Measurements from ENCODE around the gene PGM1.

DNA sequence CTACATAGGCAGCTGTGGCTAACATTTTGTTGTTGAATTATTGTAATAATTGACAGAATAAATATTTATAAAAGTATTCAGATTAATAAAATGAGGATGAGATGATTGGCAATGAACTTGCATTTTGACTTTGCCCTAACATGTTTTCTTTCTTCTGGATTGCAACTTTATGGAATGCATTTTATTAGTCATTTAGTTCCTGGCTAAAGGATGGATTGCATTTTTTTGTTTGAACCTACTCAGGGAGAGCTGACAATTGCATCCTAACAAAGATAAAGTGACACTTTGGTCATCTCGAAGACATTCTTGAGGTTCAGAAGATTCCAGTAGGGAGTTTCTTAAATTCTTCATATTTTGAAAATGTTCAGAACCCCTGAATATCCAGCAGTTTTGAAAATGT lies 37.5 kb downstream of the PGM1 start:
- TF ChIP-seq POLR2A (IDR thresholded peaks at IDR 0.05; ENCODE audit: low read depth) (no peak), EP300 (IDR thresholded peaks at IDR 0.05) (no peak)
- TF ChIP-seq, protein P1, sequence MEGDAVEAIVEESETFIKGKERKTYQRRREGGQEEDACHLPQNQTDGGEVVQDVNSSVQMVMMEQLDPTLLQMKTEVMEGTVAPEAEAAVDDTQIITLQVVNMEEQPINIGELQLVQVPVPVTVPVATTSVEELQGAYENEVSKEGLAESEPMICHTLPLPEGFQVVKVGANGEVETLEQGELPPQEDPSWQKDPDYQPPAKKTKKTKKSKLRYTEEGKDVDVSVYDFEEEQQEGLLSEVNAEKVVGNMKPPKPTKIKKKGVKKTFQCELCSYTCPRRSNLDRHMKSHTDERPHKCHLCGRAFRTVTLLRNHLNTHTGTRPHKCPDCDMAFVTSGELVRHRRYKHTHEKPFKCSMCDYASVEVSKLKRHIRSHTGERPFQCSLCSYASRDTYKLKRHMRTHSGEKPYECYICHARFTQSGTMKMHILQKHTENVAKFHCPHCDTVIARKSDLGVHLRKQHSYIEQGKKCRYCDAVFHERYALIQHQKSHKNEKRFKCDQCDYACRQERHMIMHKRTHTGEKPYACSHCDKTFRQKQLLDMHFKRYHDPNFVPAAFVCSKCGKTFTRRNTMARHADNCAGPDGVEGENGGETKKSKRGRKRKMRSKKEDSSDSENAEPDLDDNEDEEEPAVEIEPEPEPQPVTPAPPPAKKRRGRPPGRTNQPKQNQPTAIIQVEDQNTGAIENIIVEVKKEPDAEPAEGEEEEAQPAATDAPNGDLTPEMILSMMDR (IDR thresholded peaks at IDR 0.05): no peak
